H1 (cell line): ENCODE results near the gene KCNK3. TPM values are rescaled to one million over a fixed set of nuclear protein-coding genes. Genes with fewer than 3 reads are reported as not detected.

Source experiments
- BRCA1 ChIP-seq: IDR thresholded peaks from 2 replicates; pipeline ENCODE4 v1.6.1; 2012; ENCODE audit warnings: low read depth, low read length, improper control_type of control experiment
- CBX8 ChIP-seq: fragments of 300-800, 300-1000 bp; sonication (generic); IDR thresholded peaks from 2 replicates; pipeline ENCODE4 v1.7.1; 2016; ENCODE audit warnings: low read depth, low read length, borderline replicate concordance
- CEBPB ChIP-seq: IDR thresholded peaks from 2 replicates; pipeline ENCODE4 v1.6.1; 2012; ENCODE audit warnings: low read depth, low read length
- CHD2 ChIP-seq: IDR thresholded peaks from 2 replicates; pipeline ENCODE4 v1.6.1; 2012; ENCODE audit warnings: low read length, improper control_type of control experiment
- EGR1 ChIP-seq: IDR thresholded peaks from 2 replicates; pipeline ENCODE4 v1.6.1; 2011; ENCODE audit warnings: low read depth, low read length, borderline replicate concordance
- HDAC2 ChIP-seq, 2 experiments: fragments of 300-600 bp in 1 of 2; sonication (generic) in 1 of 2; IDR thresholded peaks; 2 replicates each; pipeline ENCODE4 v1.6.1; 2011 to 2012; ENCODE audit warnings: low read depth in 2 of 2, low read length in 2 of 2, mild to moderate bottlenecking in 2 of 2, moderate library complexity in 2 of 2, borderline replicate concordance in 1 of 2, inconsistent platforms in 1 of 2
- HDAC6 ChIP-seq: IDR thresholded peaks from one replicate; pipeline ENCODE4 v1.7.1; 2012; ENCODE audit warnings: low read depth, mild to moderate bottlenecking, inconsistent platforms, low read length, moderate library complexity
- PHF8 ChIP-seq: fragments of 200-600 bp; sonication (generic); conservative IDR thresholded peaks from 2 replicates; pipeline ENCODE4 v1.7.1; 2012; ENCODE audit warnings: low read depth, mild to moderate bottlenecking, inconsistent platforms, low read length, moderate library complexity
- SRF ChIP-seq: IDR thresholded peaks from 2 replicates; pipeline ENCODE4 v1.6.1; 2011; ENCODE audit warnings: mild to moderate bottlenecking, low read depth, low read length, moderate library complexity
- SUZ12 ChIP-seq: fragments of 200-600 bp; sonication (generic); IDR thresholded peaks from 2 replicates; pipeline ENCODE4 v1.6.1; 2012; ENCODE audit warnings: mild to moderate bottlenecking, inconsistent platforms, low read length, moderate library complexity, mixed read lengths
- polyA plus RNA-seq, 7 experiments: library from polyadenylated mRNA; depleted of rRNA in 3 of 7; stranded (reverse) in 5 of 7; unstranded in 2 of 7; fragments of >200 nt in 5 of 7; fragments of 200-250 nt in 2 of 7; gene quantifications; 1 replicate in 5 of 7; 2 replicates in 1 of 7; 4 replicates in 1 of 7; pipeline versions ENCODE4 v1.2.1 to v1.2.3, GENCODE V29; 2011 to 2013; ENCODE audit warnings: missing spikeins in 2 of 7, mixed read lengths in 2 of 7
- total RNA-seq: library from RNA; stranded (reverse); fragmentation: NEBNext Ultra II Directional; extraction: Animal tissue kit (Norgen Biotek cat#: 25700); gene quantifications from 2 replicates; pipeline ENCODE4 v1.2.1, GENCODE V29; 2021

KCNK3 gene
- total and polyA plus RNA-seq, 2 of the 8 experiments (the other 6 are each of a cell fraction or from before 2014, with no cell fraction given): 0.29 to 0.30 TPM

- no peak for TF ChIP-seq CHD2
- no peak for TF ChIP-seq SUZ12
- TF ChIP-seq CEBPB: no peak
- no peak for TF ChIP-seq HDAC2 (IDR thresholded peaks at IDR 0.05; ENCODE audit: borderline replicate concordance in 1 of 2, low read depth in 2 of 2, low read length in 2 of 2)
- no peak for TF ChIP-seq PHF8
- no peak for TF ChIP-seq EGR1
- no peak for TF ChIP-seq CBX8
- TF ChIP-seq HDAC6: no peak
- TF ChIP-seq BRCA1: no peak
- TF ChIP-seq SRF: no peak
- TF ChIP-seq, all 59 proteins: peak for 0
Observed at GRCh38 chr2:26716340-26716739, 23.8 kb downstream of the KCNK3 start (continued).
